DOHH2 (cell line): ENCODE measurements around the gene VSTM2B.

Experiments used
- H3F3A ChIP-seq: fragments of 200-600 bp; sonication (generic), shearing (Covaris generic); 2 replicates; pipeline ENCODE4 v1.6.0; 2016; ENCODE audit warnings: antibody characterized with exemption, mild to moderate bottlenecking; ENCODE audit not compliant: control insufficient read depth, insufficient read depth
- H3K27ac ChIP-seq: fragments of 200-600 bp; sonication (generic); 2 replicates; pipeline ENCODE4 v1.5.1; 2014; ENCODE audit warnings: low read depth, mild to moderate bottlenecking, low read length, moderate library complexity
- H3K27me3 ChIP-seq: fragments of 200-600 bp; sonication (generic); 2 replicates; pipeline ENCODE4 v1.6.1; 2014; ENCODE audit warnings: mild to moderate bottlenecking, low read length, mixed read lengths; ENCODE audit not compliant: control insufficient read depth
- H3K36me3 ChIP-seq: fragments of 200-600 bp; sonication (generic); 2 replicates; pipeline ENCODE4 v1.6.1; 2014; ENCODE audit warnings: mild to moderate bottlenecking, low read length, moderate library complexity, mixed read lengths; ENCODE audit not compliant: control insufficient read depth
- H3K4me1 ChIP-seq: fragments of 200-600 bp; sonication (generic); 2 replicates; pipeline ENCODE4 v1.6.1; 2014; ENCODE audit warnings: mild to moderate bottlenecking, low read length, mixed read lengths; ENCODE audit not compliant: control insufficient read depth
- H3K4me2 ChIP-seq: fragments of 200-600 bp; sonication (generic); 2 replicates; pipeline ENCODE4 v1.6.0; 2014; ENCODE audit warnings: mild to moderate bottlenecking, low read length, moderate library complexity
- H3K4me3 ChIP-seq: fragments of 200-600 bp; sonication (generic); 2 replicates; pipeline ENCODE4 v1.5.1; 2014; ENCODE audit warnings: mild to moderate bottlenecking, low read length, mixed read lengths
- H3K79me2 ChIP-seq: fragments of 200-600 bp; sonication (generic); 2 replicates; pipeline ENCODE4 v1.6.1; 2014; ENCODE audit warnings: mild to moderate bottlenecking, low read length, mixed read lengths; ENCODE audit not compliant: control insufficient read depth
- H3K9me2 ChIP-seq: fragments of 200-600 bp; sonication (generic); replicated peaks from 2 replicates; pipeline ENCODE4 v1.6.1; 2014; ENCODE audit warnings: mild to moderate bottlenecking, low read length, mixed read lengths; ENCODE audit not compliant: control insufficient read depth
- H3K9me3 ChIP-seq: fragments of 200-600 bp; sonication (generic); 2 replicates; pipeline ENCODE4 v1.6.1; 2014; ENCODE audit warnings: antibody characterized with exemption, low read length, mixed read lengths; ENCODE audit not compliant: control insufficient read depth, insufficient read depth
- H4K20me1 ChIP-seq: fragments of 200-600 bp; sonication (generic); 2 replicates; pipeline ENCODE4 v1.6.0; 2014; ENCODE audit warnings: low read depth, mild to moderate bottlenecking, antibody characterized with exemption, low read length, moderate library complexity; ENCODE audit not compliant: control insufficient read depth, insufficient read depth
- EZH2phosphoT487 ChIP-seq: fragments of 200-600 bp; sonication (generic); IDR thresholded peaks from 2 replicates; pipeline ENCODE4 v1.6.1; 2017; ENCODE audit warnings: borderline replicate concordance, mild to moderate bottlenecking, antibody characterized with exemption, low read length, moderate library complexity, mixed read lengths
- TF ChIP-seq, protein P1 (sequence below): fragments of 200-600 bp; sonication (generic); IDR thresholded peaks from one replicate; pipeline ENCODE4 v1.5.1; 2014; ENCODE audit warnings: antibody characterized with exemption, mild to moderate bottlenecking, low read depth, low read length; ENCODE audit not compliant: poor library complexity, severe bottlenecking

Gene VSTM2B

DNA sequence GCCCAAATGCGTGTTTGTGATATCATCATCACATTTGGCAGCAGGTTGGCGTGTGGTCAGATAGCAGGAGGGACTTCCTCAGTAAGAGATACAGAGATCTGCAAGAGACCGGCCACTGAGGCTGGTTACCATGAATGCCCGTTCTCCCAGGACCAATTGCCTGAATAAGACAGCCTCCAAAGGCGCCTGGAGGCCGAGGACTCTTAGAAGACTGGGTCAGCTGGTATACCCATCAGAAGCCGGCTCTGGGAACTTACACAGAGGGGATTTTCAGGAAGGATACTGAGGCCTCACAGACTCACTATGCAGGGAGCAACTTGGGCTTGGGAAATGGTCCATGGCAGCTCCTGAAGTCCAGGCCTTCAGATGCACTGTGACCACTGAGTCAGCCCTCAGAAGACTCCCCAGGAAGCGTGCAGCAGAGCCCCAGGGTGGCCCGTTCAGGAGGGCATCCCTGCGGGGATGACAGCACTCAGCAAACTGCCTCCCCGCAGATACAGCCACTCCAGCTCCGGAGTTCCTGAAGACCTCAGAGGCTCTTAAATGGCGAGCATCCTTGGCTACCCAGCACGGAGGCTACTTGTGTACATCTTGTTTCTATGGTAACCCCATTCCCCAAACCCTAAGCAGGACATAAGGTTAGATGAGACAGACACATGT lies 26.4 kb upstream of the VSTM2B start:
- Histone ChIP-seq H3K36me3 (no peaks in the 10 kb centered on the region), H3K4me1 (no peaks in the 10 kb centered on the region), H3K4me3 (no peak overlapping the region), H3K27ac (no peak overlapping the region), H3K9me2 (no peaks in the 10 kb centered on the region), H3K9me3 (no peaks in the 10 kb centered on the region), H3K27me3 (no peaks in the 10 kb centered on the region), H3F3A (no peaks in the 10 kb centered on the region), H3K4me2 (no peak overlapping the region), H4K20me1 (no peaks in the 10 kb centered on the region), H3K79me2 (no peaks in the 10 kb centered on the region)
- TF ChIP-seq EZH2phosphoT487 = no peak
- TF ChIP-seq, protein P1, sequence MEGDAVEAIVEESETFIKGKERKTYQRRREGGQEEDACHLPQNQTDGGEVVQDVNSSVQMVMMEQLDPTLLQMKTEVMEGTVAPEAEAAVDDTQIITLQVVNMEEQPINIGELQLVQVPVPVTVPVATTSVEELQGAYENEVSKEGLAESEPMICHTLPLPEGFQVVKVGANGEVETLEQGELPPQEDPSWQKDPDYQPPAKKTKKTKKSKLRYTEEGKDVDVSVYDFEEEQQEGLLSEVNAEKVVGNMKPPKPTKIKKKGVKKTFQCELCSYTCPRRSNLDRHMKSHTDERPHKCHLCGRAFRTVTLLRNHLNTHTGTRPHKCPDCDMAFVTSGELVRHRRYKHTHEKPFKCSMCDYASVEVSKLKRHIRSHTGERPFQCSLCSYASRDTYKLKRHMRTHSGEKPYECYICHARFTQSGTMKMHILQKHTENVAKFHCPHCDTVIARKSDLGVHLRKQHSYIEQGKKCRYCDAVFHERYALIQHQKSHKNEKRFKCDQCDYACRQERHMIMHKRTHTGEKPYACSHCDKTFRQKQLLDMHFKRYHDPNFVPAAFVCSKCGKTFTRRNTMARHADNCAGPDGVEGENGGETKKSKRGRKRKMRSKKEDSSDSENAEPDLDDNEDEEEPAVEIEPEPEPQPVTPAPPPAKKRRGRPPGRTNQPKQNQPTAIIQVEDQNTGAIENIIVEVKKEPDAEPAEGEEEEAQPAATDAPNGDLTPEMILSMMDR = no peak

DNA sequence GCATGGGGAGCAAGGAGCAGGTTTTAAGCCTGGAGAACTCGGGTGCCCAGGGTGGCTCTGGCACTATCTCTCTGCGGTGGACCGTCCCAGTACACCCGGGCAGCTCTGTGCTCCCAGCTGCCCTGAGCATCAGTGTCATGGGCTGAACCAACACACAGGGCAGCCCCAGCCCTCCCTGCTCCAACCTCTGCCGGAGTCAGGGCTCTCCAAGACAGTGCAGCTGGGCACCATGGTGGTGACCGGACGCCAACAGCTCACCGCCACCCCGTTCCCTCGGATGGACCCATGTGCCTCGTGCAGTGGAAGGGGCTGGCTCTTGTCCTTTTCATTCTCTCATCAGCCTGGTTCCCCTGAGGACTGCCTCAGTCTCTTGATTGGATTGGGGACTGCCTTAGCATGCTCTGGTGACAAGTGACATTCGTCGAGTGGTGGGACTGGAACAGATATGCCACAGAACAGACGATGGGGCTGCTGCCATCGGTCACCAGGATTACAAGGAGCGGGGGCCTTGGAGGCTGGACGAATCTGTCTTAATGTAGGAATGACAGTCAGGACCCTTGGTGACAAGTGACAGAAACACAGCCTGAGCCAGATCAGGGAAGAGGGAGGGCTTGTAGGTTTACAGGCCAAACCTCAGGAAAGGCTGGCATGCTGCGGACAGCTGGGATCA lies 25.7 kb upstream of the VSTM2B start:
- Histone ChIP-seq H3K4me1 (no peaks in the 10 kb centered on the region), H3K79me2 (no peaks in the 10 kb centered on the region), H3K27ac (no peak overlapping the region), H3K9me3 (no peaks in the 10 kb centered on the region), H3K36me3 (no peaks in the 10 kb centered on the region), H4K20me1 (no peaks in the 10 kb centered on the region), H3K9me2 (no peaks in the 10 kb centered on the region), H3F3A (no peaks in the 10 kb centered on the region), H3K27me3 (no peaks in the 10 kb centered on the region), H3K4me3 (no peak overlapping the region), H3K4me2 (no peak overlapping the region)
- TF ChIP-seq, protein P1 = no peak
- TF ChIP-seq EZH2phosphoT487 = no peak

DNA sequence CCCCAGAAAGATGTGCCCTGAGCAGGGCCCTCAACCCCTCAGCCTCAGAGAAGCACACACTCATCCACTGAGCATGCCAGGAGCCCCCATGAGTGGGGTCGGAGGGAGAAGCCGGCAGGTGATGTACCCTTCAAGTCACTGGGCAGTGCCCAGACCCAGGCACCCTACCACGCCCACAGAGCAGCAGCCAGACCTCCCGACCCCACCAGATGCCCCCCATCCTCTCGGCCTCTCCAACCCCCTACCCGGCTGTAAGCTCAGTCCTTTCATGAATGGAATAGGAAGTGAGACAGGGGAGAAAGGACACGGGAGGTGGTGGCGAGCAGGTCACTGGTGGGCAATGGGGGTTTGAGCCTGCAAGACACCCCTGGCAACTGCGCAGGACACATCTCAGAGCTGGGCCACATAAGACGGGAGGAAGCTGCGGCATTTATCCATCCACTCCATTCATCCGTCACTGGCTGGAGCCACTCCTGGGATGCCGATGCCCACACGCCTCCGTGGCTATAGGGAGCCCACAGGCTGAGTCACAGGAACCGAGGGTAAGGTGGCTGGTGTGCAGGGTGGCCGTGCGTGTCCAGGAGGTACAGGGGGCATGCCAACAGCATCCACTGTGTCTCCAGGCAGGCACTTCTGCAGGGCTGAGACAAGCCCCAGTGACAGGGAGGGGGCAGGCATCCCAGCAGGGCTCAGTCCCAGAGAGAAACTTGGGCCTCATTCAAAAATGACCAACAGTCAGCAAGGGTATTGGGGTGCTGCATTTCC lies 23.8 kb upstream of the VSTM2B start:
- Histone ChIP-seq H3K4me3 (no peak overlapping the region), H3K9me2 (no peaks in the 10 kb centered on the region), H3K27ac (no peak overlapping the region), H3F3A (no peaks in the 10 kb centered on the region), H3K79me2 (no peaks in the 10 kb centered on the region), H4K20me1 (no peaks in the 10 kb centered on the region), H3K27me3 (no peaks in the 10 kb centered on the region), H3K4me2 (no peak overlapping the region), H3K9me3 (no peaks in the 10 kb centered on the region), H3K4me1 (no peaks in the 10 kb centered on the region), H3K36me3 (no peaks in the 10 kb centered on the region)
- no peak for TF ChIP-seq EZH2phosphoT487

DNA sequence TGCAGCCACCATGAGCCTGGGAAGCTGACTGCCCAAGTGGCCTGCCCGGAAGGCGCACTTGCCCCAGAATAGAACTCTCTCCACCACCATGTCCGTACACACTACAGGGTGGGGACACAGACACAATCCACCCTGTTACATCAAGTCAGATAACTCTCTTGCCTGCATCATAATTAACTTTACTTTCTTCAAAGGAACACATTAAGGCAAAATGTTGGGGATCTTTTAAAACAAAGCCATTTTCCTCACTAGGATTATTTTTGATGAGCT lies 23.3 kb upstream of the VSTM2B start:
- no peaks in the 10 kb centered on the region for H3K4me1 ChIP-seq
- H4K20me1 ChIP-seq = no peaks in the 10 kb centered on the region
- H3K79me2 ChIP-seq = no peaks in the 10 kb centered on the region
- H3K4me2 ChIP-seq = no peak overlapping the region
- no peak overlapping the region for H3K27ac ChIP-seq
- no peaks in the 10 kb centered on the region for H3K27me3 ChIP-seq
- TF ChIP-seq, protein P1 = no peak
- TF ChIP-seq EZH2phosphoT487 = no peak
- H3F3A ChIP-seq = no peaks in the 10 kb centered on the region
- H3K36me3 ChIP-seq = no peaks in the 10 kb centered on the region
- H3K4me3 ChIP-seq = no peak overlapping the region
- no peaks in the 10 kb centered on the region for H3K9me3 ChIP-seq
- no peaks in the 10 kb centered on the region for H3K9me2 ChIP-seq
